Measurements from ENCODE around the gene CDYL. TPM values are rescaled to one million over a fixed set of nuclear protein-coding genes. Genes with fewer than 3 reads are reported as not detected.

CDYL gene
- total RNA-seq, 1 donor from 2014 or later: 53.5 TPM

Other genes with a start within 250 kb of the CDYL start
- gene RPP40, start 227.6 kb downstream of the CDYL start, total RNA-seq (ENCODE audit: low replicate concordance): 19.3 and 23.2 TPM in 2 replicates

Measured in neural progenitor cell (in vitro differentiated cells).